Measurements from ENCODE around the gene ANKS6. TPM values are rescaled to one million over a fixed set of nuclear protein-coding genes. Genes with fewer than 3 reads are reported as not detected.
A peak's percentile ranks its signal among the peaks of the same experiment; 100 is the strongest.

ANKS6 gene
- total RNA-seq, result 1 to 10 TPM; 3.4 to 6.2 (median 5.6) TPM
- 1 to 10 TPM; 2.5 to 4.7 (median 4.1) TPM for polyA plus RNA-seq
- long read RNA-seq, donor 1, partial matches to known transcripts, result 0 of 5 reads
- long read RNA-seq, donor 1, other reads (novel, unspliced or antisense), result 5 of 5 reads
- long read RNA-seq, donor 2, partial matches to known transcripts, result 2 of 9 reads
- long read RNA-seq, donor 2, other reads (novel, unspliced or antisense), result 6 of 9 reads

- WGBS, 3 donors, result 3 to 8% (median 5%) methylated on average over 49 to 86 of the region's 86 CpGs
- peak; percentile 96 to 98 (median 98) for ATAC-seq
Measured at GRCh38 chr9:98796364-98797101, at the start of gene ANKS6. Gene ANKS6 (minus strand): TSS chr9:98796555. CDS start chr9:98796491, 64 bp downstream.

GRCh38 chr9:98846081-98846480 is 49.7 kb upstream of the ANKS6 start:
- no peak for DNase-seq
- Histone ChIP-seq H3K4me1 (peaks cover 4% of the 10 kb centered on the region), H3K4me3 (no peak overlapping the region), H3K27ac (no peak overlapping the region), H3K36me3 (ENCODE audit: insufficient read depth in 1 of 2, low read depth in 1 of 2) (no peaks in the 10 kb centered on the region), H3K9me3 (no peaks in the 10 kb centered on the region), H3K27me3 (ENCODE audit: insufficient read depth in 3 of 3, low read length in 2 of 3) (no peaks in the 10 kb centered on the region)
- intact Hi-C loops (cut with DNase I), result loop anchor here in 1 of 2 donors (5.0 kb wide), 1 partner anchor 296 kb away; no protein-coding TSS in a partner anchor
- TF ChIP-seq CTCF (IDR thresholded peaks at IDR 0.05), result no peak
- 73 to 78% (median 74%) methylated on average over 5 of the region's 5 CpGs for WGBS, 3 donors
- no peak for ATAC-seq

More at GRCh38 chr9:98796364-98797101, at the start of gene ANKS6:
- peak; percentile 87 to 91 for DNase-seq
- Histone ChIP-seq H3K36me3 (ENCODE audit: insufficient read depth in 1 of 2, low read depth in 1 of 2) (no peaks in the 10 kb centered on the region), H3K27ac (peak within 1 kb of the TSS; percentile 71), H3K9me3 (no peaks in the 10 kb centered on the region), H3K4me3 (peak within 1 kb of the TSS; percentile 88), H3K27me3 (ENCODE audit: insufficient read depth in 3 of 3, low read length in 2 of 3) (peaks cover 0 to 2% (median 0%) of the 10 kb centered on the region in 3 donors), H3K4me1 (peaks cover 11% of the 10 kb centered on the region)
- peak; percentile 68 for TF ChIP-seq CTCF (IDR thresholded peaks at IDR 0.05)
- intact Hi-C loops (cut with DNase I), result no loop called here

GRCh38 chr9:98842510-98842909 is 46.2 kb upstream of the ANKS6 start:
- no peaks in the 10 kb centered on the region for H3K36me3 ChIP-seq (ENCODE audit: insufficient read depth in 1 of 2, low read depth in 1 of 2)
- no peak for TF ChIP-seq CTCF (IDR thresholded peaks at IDR 0.05)
- H3K27me3 ChIP-seq (ENCODE audit: insufficient read depth in 3 of 3, low read length in 2 of 3), result no peaks in the 10 kb centered on the region
- H3K9me3 ChIP-seq, result no peaks in the 10 kb centered on the region
- no peak overlapping the region for H3K27ac ChIP-seq
- intact Hi-C loops (cut with DNase I), result no loop called here
- 82 to 87% (median 85%) methylated on average over 7 of the region's 7 CpGs for WGBS, 3 donors
- no peak overlapping the region for H3K4me3 ChIP-seq
- no peak for DNase-seq
- H3K4me1 ChIP-seq, result no peaks in the 10 kb centered on the region
- ATAC-seq, result no peak

GRCh38 chr9:98839724-98840123 is 43.4 kb upstream of the ANKS6 start:
- H3K36me3 ChIP-seq (ENCODE audit: insufficient read depth in 1 of 2, low read depth in 1 of 2), result no peaks in the 10 kb centered on the region

More at GRCh38 chr9:98839724-98840123, 43.4 kb upstream of the ANKS6 start:
- intact Hi-C loops (cut with DNase I), result no loop called here
- no peak for TF ChIP-seq CTCF (IDR thresholded peaks at IDR 0.05)
- ATAC-seq (no peak), DNase-seq (no peak)
- Histone ChIP-seq H3K27me3 (ENCODE audit: insufficient read depth in 3 of 3, low read length in 2 of 3) (no peaks in the 10 kb centered on the region), H3K4me1 (no peaks in the 10 kb centered on the region), H3K9me3 (no peaks in the 10 kb centered on the region), H3K27ac (no peak overlapping the region), H3K4me3 (no peak overlapping the region)
- WGBS, 3 donors, result 58 to 80% (median 60%) methylated on average over 4 of the region's 4 CpGs
